GM12878 (cell line): ENCODE measurements around the gene ZFP42. TPM values are rescaled to one million over a fixed set of nuclear protein-coding genes. Genes with fewer than 3 reads are reported as not detected.

ENCODE experiments used
- ATAC-seq: fragments of 200-7000 bp; cut with Tn5 transposase; 3 replicates; pipeline ENCODE4 v1.9.1; 2020; ENCODE audit warnings: mild to moderate bottlenecking, moderate library complexity
- BruUV-seq: library from RNA; stranded (reverse); fragments of 400-500 nt; replicated peaks from 2 replicates; lab custom pipeline; 2021; lab: Mats Ljungman, UMichigan
- CTCF ChIA-PET: fragments of 300-600 bp; sonication (Branson Sonifier 250); formaldehyde crosslinking; extraction: SDS; loops from one replicate; lab custom pipeline; 2021; ENCODE audit warnings: inconsistent platforms; lab: Yijun Ruan, JAX
- POLR2A ChIA-PET: fragments of 350-600 bp; formaldehyde crosslinking; extraction: SDS; loops from one replicate; lab custom pipeline; 2021; ENCODE audit warnings: inconsistent platforms; lab: Charles Lee
- RAD21 ChIA-PET: fragments of 300-600 bp; sonication (Branson Sonifier 250); formaldehyde crosslinking; loops from one replicate; lab custom pipeline; 2023; ENCODE audit warnings: antibody characterized with exemption; ENCODE audit not compliant: unreplicated experiment; lab: Charles Lee
- SMC1A ChIA-PET: fragments of 300-600 bp; sonication (Branson Sonifier 250); formaldehyde crosslinking; loops from one replicate; lab custom pipeline; 2023; ENCODE audit not compliant: unreplicated experiment, uncharacterized antibody; lab: Charles Lee
- DNase-seq: peaks from one replicate; pipeline ENCODE4 v3.0.0-alpha.2; 2011; ENCODE audit warnings: low read depth, low spot score
- FAIRE-seq: peaks from 3 replicates; lab custom pipeline; 2011; peaks lifted over from hg19 to GRCh38; lab: Jason Lieb, UNC
- H2AFZ ChIP-seq: 2 replicates; pipeline ENCODE4 v1.6.0; 2011; ENCODE audit warnings: low read depth, low read length, control low read depth; ENCODE audit not compliant: control insufficient read depth
- H3K27ac ChIP-seq: 2 replicates; pipeline ENCODE4 v1.5.1; 2011; ENCODE audit warnings: control low read depth; ENCODE audit not compliant: control insufficient read depth, insufficient read depth
- H3K27me3 ChIP-seq, 2 experiments: replicated peaks in 1 of 2; 2 replicates each; pipeline versions ENCODE4 v1.6.0 to v1.6.1; 2011; ENCODE audit warnings: low read length in 1 of 2; ENCODE audit not compliant: control insufficient read depth in 2 of 2, insufficient read depth in 2 of 2
- H3K36me3 ChIP-seq, 2 experiments: 2 replicates each; pipeline ENCODE4 v1.5.1; 2011; ENCODE audit warnings: low read length in 1 of 2; ENCODE audit not compliant: control insufficient read depth in 2 of 2, insufficient read depth in 2 of 2
- H3K4me1 ChIP-seq: 2 replicates; pipeline ENCODE4 v1.6.1; 2011; ENCODE audit warnings: mild to moderate bottlenecking, low read length, moderate library complexity, mixed read lengths; ENCODE audit not compliant: control insufficient read depth, insufficient read depth
- H3K4me2 ChIP-seq: 2 replicates; pipeline ENCODE4 v1.6.0; 2011; ENCODE audit warnings: control low read depth; ENCODE audit not compliant: control insufficient read depth, insufficient read depth
- H3K4me3 ChIP-seq: fragments of 200-600 bp; sonication (generic); 2 replicates; pipeline ENCODE4 v1.5.1; 2016
- H3K79me2 ChIP-seq: 2 replicates; pipeline ENCODE4 v1.6.0; 2011; ENCODE audit warnings: low read length; ENCODE audit not compliant: control insufficient read depth, insufficient read depth
- H3K9ac ChIP-seq: 2 replicates; pipeline ENCODE4 v1.8.0; 2011; ENCODE audit warnings: low read length, control low read depth, mixed read lengths; ENCODE audit not compliant: control insufficient read depth, insufficient read depth
- H3K9me3 ChIP-seq: replicated peaks from 3 replicates; pipeline ENCODE4 v1.5.1; 2011; ENCODE audit warnings: mild to moderate bottlenecking, low read length; ENCODE audit not compliant: control insufficient read depth, insufficient read depth
- H4K20me1 ChIP-seq: 2 replicates; pipeline ENCODE4 v1.6.0; 2011; ENCODE audit not compliant: control insufficient read depth, insufficient read depth
- BCL11A ChIP-seq: IDR thresholded peaks from 2 replicates; pipeline ENCODE4 v1.6.1; 2011; ENCODE audit warnings: low read depth, low read length
- DPF2 ChIP-seq: fragments of 450-650 bp; IDR thresholded peaks from 2 replicates; pipeline ENCODE4 v1.6.1; 2017; ENCODE audit warnings: mild to moderate bottlenecking
- ETV6 ChIP-seq, 2 experiments: fragments of 450-650 bp in 1 of 2; IDR thresholded peaks in 1 of 2; conservative IDR thresholded peaks in 1 of 2; 2 replicates each; pipeline ENCODE4 v1.6.1; 2014; ENCODE audit warnings: antibody characterized with exemption in 1 of 2, borderline replicate concordance in 1 of 2, low read depth in 1 of 2, mild to moderate bottlenecking in 1 of 2, moderate library complexity in 1 of 2
- IKZF1 ChIP-seq: fragments of 450-650 bp; conservative IDR thresholded peaks from 2 replicates; pipeline ENCODE4 v1.6.1; 2017; ENCODE audit warnings: antibody characterized with exemption, mild to moderate bottlenecking
- MEF2A ChIP-seq: IDR thresholded peaks from 2 replicates; pipeline ENCODE4 v1.6.1; 2011; ENCODE audit warnings: low read depth, mild to moderate bottlenecking, low read length, moderate library complexity; ENCODE audit not compliant: insufficient read depth
- NFIC ChIP-seq: IDR thresholded peaks from 2 replicates; pipeline ENCODE4 v1.6.1; 2012; ENCODE audit warnings: low read depth, mild to moderate bottlenecking, inconsistent platforms, low read length, moderate library complexity
- RB1 ChIP-seq: fragments of 450-650 bp; formaldehyde crosslinking; IDR thresholded peaks from 2 replicates; pipeline ENCODE4 v1.6.1; 2017; ENCODE audit warnings: mild to moderate bottlenecking, borderline replicate concordance
- RFX5 ChIP-seq: IDR thresholded peaks from 2 replicates; pipeline ENCODE4 v1.6.1; 2011; ENCODE audit warnings: low read depth, low read length, improper control_type of control experiment
- WGBS: methylation state at CpG from one replicate; pipeline ENCODE4 v1.1.6; 2016; ENCODE audit warnings: low lambda C conversion rate; ENCODE audit not compliant: insufficient replicate concordance, insufficient coverage; ENCODE audit errors: missing lambda C conversion rate; 5-methylcytosine and 5-hydroxymethylcytosine counted together
- in situ Hi-C: fragments of 300-500 bp; cut with MboI; formaldehyde crosslinking; loops from 9 replicates; pipeline ENCODE4 v1.14.3; 2018; ENCODE audit warnings: mixed read lengths
- intact Hi-C: fragments of 100-400 bp; cut with micrococcal nuclease; formaldehyde crosslinking; loops from one replicate; pipeline ENCODE4 v1.14.2; 2022; ENCODE audit not compliant: unreplicated experiment
- polyA plus RNA-seq, 11 experiments: library from polyadenylated mRNA; depleted of rRNA in 4 of 11; unstranded in 6 of 11; stranded (reverse) in 5 of 11; fragments of >200 nt; fragmentation: Nextera tagmentation in 4 of 11; fragmentation: Illumina TruSeq in 1 of 11; extraction: Ambion mirVana in 4 of 11; extraction: Trizol in 1 of 11; gene quantifications; 1 replicate in 1 of 11; 2 replicates in 10 of 11; pipeline versions ENCODE4 v1.2.1 to v1.2.3, GENCODE V29; 2011 to 2016; ENCODE audit warnings: inconsistent platforms in 2 of 11, missing spikeins in 2 of 11, low read depth in 1 of 11
- total RNA-seq, 4 experiments: library from RNA; depleted of rRNA in 3 of 4; stranded (reverse); fragments of >200 nt in 3 of 4; fragmentation: Illumina TruSeq in 1 of 4; extraction: Trizol in 1 of 4; gene quantifications; 2 replicates each; pipeline versions ENCODE4 v1.2.1 to v1.2.3, GENCODE V29; 2013 to 2021
- TF ChIP-seq, protein P1 (sequence below): fragments of 450-650 bp; IDR thresholded peaks from 2 replicates; pipeline ENCODE4 v1.6.1; 2017; ENCODE audit warnings: mild to moderate bottlenecking, low read depth, inconsistent platforms; ENCODE audit not compliant: poor library complexity, severe bottlenecking
- TF ChIP-seq, protein P2 (sequence below): fragments of 450-650 bp; IDR thresholded peaks from 2 replicates; pipeline ENCODE4 v1.6.1; 2016; ENCODE audit warnings: mild to moderate bottlenecking

The ZFP42 gene
- total and polyA plus RNA-seq, 10 of the 15 experiments (the other 5 are each of a cell fraction or from before 2014, with no cell fraction given), result 0.13 TPM; not detected in 9

DNA sequence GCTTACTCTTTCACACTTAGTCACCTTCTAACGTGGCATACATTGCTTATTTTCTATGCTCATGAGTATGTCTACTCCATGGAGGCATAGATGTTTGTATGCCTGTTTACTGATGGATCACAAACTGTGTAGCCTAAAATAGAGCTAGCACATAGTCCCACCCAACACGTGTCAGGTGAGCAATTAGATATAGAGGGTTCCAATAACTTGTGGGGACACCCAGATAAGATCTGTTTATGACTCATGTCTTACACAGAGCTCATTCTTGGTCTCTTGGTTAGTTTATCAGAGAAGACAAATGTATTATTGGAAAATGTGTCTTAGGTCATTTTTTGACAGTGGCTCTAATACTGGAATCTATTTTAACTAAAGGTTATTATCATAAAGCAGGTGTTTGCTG lies 6.8 kb downstream of the ZFP42 start:
- ChIA-PET CTCF (no interaction called here), RAD21 (no interaction called here), POLR2A (no interaction called here), SMC1A (no interaction called here)
- in situ Hi-C loops (no loop called here), intact Hi-C loops (no loop called here)
- DNase-seq (no peak), ATAC-seq (no peak), FAIRE-seq (no peak)
- Histone ChIP-seq H3K9me3 (no peaks in the 10 kb centered on the region), H3K27ac (no peak overlapping the region), H3K27me3 (no peaks in the 10 kb centered on the region), H3K4me1 (no peaks in the 10 kb centered on the region), H2AFZ (no peak overlapping the region), H3K4me3 (no peak overlapping the region), H3K79me2 (no peaks in the 10 kb centered on the region), H4K20me1 (no peaks in the 10 kb centered on the region), H3K9ac (no peak overlapping the region), H3K36me3 (no peaks in the 10 kb centered on the region), H3K4me2 (no peak overlapping the region)
- no TSS peak for BruUV-seq
- WGBS, result 2% methylated on average over 2 of the region's 2 CpGs
- no peak for TF ChIP-seq IKZF1
- TF ChIP-seq RB1, result no peak
- TF ChIP-seq NFIC, result no peak
- TF ChIP-seq MEF2A, result no peak
- TF ChIP-seq, protein P1, sequence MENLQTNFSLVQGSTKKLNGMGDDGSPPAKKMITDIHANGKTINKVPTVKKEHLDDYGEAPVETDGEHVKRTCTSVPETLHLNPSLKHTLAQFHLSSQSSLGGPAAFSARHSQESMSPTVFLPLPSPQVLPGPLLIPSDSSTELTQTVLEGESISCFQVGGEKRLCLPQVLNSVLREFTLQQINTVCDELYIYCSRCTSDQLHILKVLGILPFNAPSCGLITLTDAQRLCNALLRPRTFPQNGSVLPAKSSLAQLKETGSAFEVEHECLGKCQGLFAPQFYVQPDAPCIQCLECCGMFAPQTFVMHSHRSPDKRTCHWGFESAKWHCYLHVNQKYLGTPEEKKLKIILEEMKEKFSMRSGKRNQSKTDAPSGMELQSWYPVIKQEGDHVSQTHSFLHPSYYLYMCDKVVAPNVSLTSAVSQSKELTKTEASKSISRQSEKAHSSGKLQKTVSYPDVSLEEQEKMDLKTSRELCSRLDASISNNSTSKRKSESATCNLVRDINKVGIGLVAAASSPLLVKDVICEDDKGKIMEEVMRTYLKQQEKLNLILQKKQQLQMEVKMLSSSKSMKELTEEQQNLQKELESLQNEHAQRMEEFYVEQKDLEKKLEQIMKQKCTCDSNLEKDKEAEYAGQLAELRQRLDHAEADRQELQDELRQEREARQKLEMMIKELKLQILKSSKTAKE, result no peak
- no peak for TF ChIP-seq ETV6 (conservative IDR thresholded peaks at IDR 0.05 in 1 of 2, IDR thresholded peaks at IDR 0.05 in 1 of 2; ENCODE audit: borderline replicate concordance in 1 of 2, low read depth in 1 of 2)
- TF ChIP-seq, protein P2, sequence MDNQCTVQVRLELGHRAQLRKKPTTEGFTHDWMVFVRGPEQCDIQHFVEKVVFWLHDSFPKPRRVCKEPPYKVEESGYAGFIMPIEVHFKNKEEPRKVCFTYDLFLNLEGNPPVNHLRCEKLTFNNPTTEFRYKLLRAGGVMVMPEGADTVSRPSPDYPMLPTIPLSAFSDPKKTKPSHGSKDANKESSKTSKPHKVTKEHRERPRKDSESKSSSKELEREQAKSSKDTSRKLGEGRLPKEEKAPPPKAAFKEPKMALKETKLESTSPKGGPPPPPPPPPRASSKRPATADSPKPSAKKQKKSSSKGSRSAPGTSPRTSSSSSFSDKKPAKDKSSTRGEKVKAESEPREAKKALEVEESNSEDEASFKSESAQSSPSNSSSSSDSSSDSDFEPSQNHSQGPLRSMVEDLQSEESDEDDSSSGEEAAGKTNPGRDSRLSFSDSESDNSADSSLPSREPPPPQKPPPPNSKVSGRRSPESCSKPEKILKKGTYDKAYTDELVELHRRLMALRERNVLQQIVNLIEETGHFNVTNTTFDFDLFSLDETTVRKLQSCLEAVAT, result no peak
- no peak for TF ChIP-seq DPF2
- no peak for TF ChIP-seq BCL11A
- TF ChIP-seq RFX5, result no peak
